ENCODE results near the gene SMIM24.

- no peak for TF ChIP-seq TEAD4 (IDR thresholded peaks at IDR 0.05)
- TF ChIP-seq EGR1 (IDR thresholded peaks at IDR 0.05) = no peak
- TF ChIP-seq CREB1 (IDR thresholded peaks at IDR 0.05; ENCODE audit: low read depth) = no peak
- no peak for TF ChIP-seq EP300 (IDR thresholded peaks at IDR 0.05; ENCODE audit: borderline replicate concordance)
- no peak for TF ChIP-seq CEBPB (IDR thresholded peaks at IDR 0.05)
- no peak for TF ChIP-seq FOXM1 (IDR thresholded peaks at IDR 0.05; ENCODE audit: borderline replicate concordance, low read depth)
- TF ChIP-seq, protein P1, sequence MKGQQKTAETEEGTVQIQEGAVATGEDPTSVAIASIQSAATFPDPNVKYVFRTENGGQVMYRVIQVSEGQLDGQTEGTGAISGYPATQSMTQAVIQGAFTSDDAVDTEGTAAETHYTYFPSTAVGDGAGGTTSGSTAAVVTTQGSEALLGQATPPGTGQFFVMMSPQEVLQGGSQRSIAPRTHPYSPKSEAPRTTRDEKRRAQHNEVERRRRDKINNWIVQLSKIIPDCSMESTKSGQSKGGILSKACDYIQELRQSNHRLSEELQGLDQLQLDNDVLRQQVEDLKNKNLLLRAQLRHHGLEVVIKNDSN (IDR thresholded peaks at IDR 0.05) = no peak
- TF ChIP-seq, protein P2, sequence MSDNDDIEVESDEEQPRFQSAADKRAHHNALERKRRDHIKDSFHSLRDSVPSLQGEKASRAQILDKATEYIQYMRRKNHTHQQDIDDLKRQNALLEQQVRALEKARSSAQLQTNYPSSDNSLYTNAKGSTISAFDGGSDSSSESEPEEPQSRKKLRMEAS (IDR thresholded peaks at IDR 0.05) = no peak
- TF ChIP-seq TAF1 (IDR thresholded peaks at IDR 0.05; ENCODE audit: low read depth) = no peak
Measured at GRCh38 chr19:3494559-3494958, 14.2 kb upstream of the SMIM24 start.
